Uterus (tissue), 2 donors: ENCODE results near the gene UVRAG.

Experiments used
- POLR2A ChIP-seq, 2 donors: fragments of 450-650 bp; IDR thresholded peaks; one replicate each; pipeline ENCODE4 v1.6.1; 2016; ENCODE audit warnings: antibody characterized with exemption in 2 of 2, mild to moderate bottlenecking in 1 of 2, moderate library complexity in 1 of 2
- TF ChIP-seq, protein P1 (sequence below), 4 experiments: fragments of 200-600 bp in 2 of 4; fragments of 450-650 bp in 2 of 4; sonication (generic) in 2 of 4; IDR thresholded peaks; one replicate each; pipeline ENCODE4 v1.5.1; 2016 to 2019; ENCODE audit warnings: antibody characterized with exemption in 4 of 4, mild to moderate bottlenecking in 2 of 4, moderate library complexity in 1 of 4

GRCh38 chr11:76114238-76114637 is 299.2 kb downstream of the UVRAG start:
- no peak for TF ChIP-seq POLR2A (IDR thresholded peaks at IDR 0.05)
- TF ChIP-seq, protein P1, sequence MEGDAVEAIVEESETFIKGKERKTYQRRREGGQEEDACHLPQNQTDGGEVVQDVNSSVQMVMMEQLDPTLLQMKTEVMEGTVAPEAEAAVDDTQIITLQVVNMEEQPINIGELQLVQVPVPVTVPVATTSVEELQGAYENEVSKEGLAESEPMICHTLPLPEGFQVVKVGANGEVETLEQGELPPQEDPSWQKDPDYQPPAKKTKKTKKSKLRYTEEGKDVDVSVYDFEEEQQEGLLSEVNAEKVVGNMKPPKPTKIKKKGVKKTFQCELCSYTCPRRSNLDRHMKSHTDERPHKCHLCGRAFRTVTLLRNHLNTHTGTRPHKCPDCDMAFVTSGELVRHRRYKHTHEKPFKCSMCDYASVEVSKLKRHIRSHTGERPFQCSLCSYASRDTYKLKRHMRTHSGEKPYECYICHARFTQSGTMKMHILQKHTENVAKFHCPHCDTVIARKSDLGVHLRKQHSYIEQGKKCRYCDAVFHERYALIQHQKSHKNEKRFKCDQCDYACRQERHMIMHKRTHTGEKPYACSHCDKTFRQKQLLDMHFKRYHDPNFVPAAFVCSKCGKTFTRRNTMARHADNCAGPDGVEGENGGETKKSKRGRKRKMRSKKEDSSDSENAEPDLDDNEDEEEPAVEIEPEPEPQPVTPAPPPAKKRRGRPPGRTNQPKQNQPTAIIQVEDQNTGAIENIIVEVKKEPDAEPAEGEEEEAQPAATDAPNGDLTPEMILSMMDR (IDR thresholded peaks at IDR 0.05) = no peak
